HG02571 (cell line): ENCODE data around the gene NDRG4.
"Not testable (repeated sequence)": the region's sequence is repeated elsewhere in the genome, so short reads cannot be mapped to it uniquely, and the experiment has no call there.

ENCODE experiments used
- ATAC-seq: cut with Tn5 transposase; IDR thresholded peaks from one replicate; pipeline ENCODE4 v1.9.1; 2021; ENCODE audit warnings: mild to moderate bottlenecking, moderate library complexity; ENCODE audit not compliant: unreplicated experiment

NDRG4 gene

GRCh38 chr16:58464916-58465731 is 34.8 kb upstream of the NDRG4 start:
- ATAC-seq: no peak

- ATAC-seq: no peak
Measured at GRCh38 chr16:58465817-58466216, 34.1 kb upstream of the NDRG4 start.

GRCh38 chr16:58466396-58466795 is 33.5 kb upstream of the NDRG4 start:
- ATAC-seq: no peak

- ATAC-seq: no peak
Measured at GRCh38 chr16:58467905-58468304, 32.0 kb upstream of the NDRG4 start.

- ATAC-seq: no peak
Measured at GRCh38 chr16:58471209-58471975, 28.6 kb upstream of the NDRG4 start.

GRCh38 chr16:58472266-58472665 is 27.7 kb upstream of the NDRG4 start:
- no peak for ATAC-seq

GRCh38 chr16:58472827-58473226 is 27.1 kb upstream of the NDRG4 start:
- ATAC-seq: no peak

GRCh38 chr16:58474296-58474695 is 25.6 kb upstream of the NDRG4 start:
- no peak for ATAC-seq

- no peak for ATAC-seq
Measured at GRCh38 chr16:58475091-58475619, 24.8 kb upstream of the NDRG4 start.

- ATAC-seq: no peak
Measured at GRCh38 chr16:58476791-58477190, 23.2 kb upstream of the NDRG4 start.

- ATAC-seq: no peak
Measured at GRCh38 chr16:58478427-58478826, 21.5 kb upstream of the NDRG4 start.

- no peak for ATAC-seq
Measured at GRCh38 chr16:58481226-58481869, 18.6 kb upstream of the NDRG4 start.

- no peak for ATAC-seq
Measured at GRCh38 chr16:58481931-58482330, 18.0 kb upstream of the NDRG4 start.

GRCh38 chr16:58485184-58485887 is 14.6 kb upstream of the NDRG4 start:
- ATAC-seq: no peak

- ATAC-seq: no peak
Measured at GRCh38 chr16:58487566-58488351, 12.2 kb upstream of the NDRG4 start.

GRCh38 chr16:58488531-58488930 is 11.4 kb upstream of the NDRG4 start:
- no peak for ATAC-seq

GRCh38 chr16:58490065-58490464 is 9.9 kb upstream of the NDRG4 start:
- no peak for ATAC-seq

- ATAC-seq: not testable (repeated sequence)
Measured at GRCh38 chr16:58490539-58490938, 9.4 kb upstream of the NDRG4 start.

GRCh38 chr16:58492066-58492465 is 7.9 kb upstream of the NDRG4 start:
- ATAC-seq: no peak

GRCh38 chr16:58492735-58493134 is 7.2 kb upstream of the NDRG4 start:
- ATAC-seq: no peak
